Stimulated activated CD4-positive, alpha-beta T cell treated with anti-CD3 and anti-CD28 coated beads, Interleukin-1b, Interleukin-23, amount 100 ng/mL, for 1 hour (primary cell): Measurements from ENCODE around the gene MAP3K5.
"Not testable (repeated sequence)": the region's sequence is repeated elsewhere in the genome, so short reads cannot be mapped to it uniquely, and the experiment has no call there.

Experiments used
- DNase-seq, 2 donors: peaks; one replicate each; pipeline ENCODE4 v3.0.0-alpha.2; 2020; ENCODE audit warnings: low read depth in 2 of 2

The MAP3K5 gene

GRCh38 chr6:136725124-136725523 is 67.2 kb downstream of the MAP3K5 start:
- DNase-seq: no peak

- DNase-seq: peak; percentile 6 to 10
These were observed 68.5 kb downstream of the MAP3K5 start for GRCh38 chr6:136723780-136724179.

GRCh38 chr6:136721467-136721866 is 70.8 kb downstream of the MAP3K5 start:
- DNase-seq: no peak

GRCh38 chr6:136720045-136720770 is 72.1 kb downstream of the MAP3K5 start:
- DNase-seq: no peak

DNA sequence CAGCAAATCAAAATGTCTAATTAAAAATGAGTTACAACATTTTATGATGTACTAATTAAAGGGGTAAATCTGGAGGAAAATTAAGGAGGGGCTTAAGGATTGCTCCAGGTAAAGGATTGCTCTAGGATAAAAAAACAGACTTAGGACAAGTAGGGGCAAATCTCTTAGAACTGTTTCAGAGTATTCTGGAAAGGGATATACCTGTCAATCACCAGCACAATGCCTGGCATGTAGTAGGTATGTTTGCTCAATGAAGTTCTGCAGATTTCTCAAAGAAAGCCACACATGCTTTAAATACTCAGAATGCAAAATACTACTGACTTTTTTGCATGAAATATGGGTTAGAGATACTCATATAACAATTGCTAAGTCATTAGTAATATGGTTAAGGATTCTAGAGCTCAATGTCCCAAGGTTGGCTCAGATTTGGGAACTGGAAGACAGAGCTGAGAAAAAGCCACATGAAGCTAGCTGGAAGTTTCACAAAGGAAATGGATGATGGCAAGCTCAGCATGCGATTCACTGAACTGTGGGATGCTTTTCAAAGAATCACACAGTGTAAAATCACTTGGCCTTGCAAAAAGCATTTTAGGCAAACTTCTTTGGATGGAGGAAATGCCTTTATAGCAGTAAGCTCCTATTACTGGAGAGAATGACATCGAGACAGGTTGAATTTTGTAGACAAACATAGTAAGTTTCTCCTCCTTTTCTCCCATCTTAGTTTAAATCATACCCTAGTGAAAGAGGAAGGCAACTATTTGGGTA is 72.8 kb downstream of the MAP3K5 start:
- no peak for DNase-seq

DNA sequence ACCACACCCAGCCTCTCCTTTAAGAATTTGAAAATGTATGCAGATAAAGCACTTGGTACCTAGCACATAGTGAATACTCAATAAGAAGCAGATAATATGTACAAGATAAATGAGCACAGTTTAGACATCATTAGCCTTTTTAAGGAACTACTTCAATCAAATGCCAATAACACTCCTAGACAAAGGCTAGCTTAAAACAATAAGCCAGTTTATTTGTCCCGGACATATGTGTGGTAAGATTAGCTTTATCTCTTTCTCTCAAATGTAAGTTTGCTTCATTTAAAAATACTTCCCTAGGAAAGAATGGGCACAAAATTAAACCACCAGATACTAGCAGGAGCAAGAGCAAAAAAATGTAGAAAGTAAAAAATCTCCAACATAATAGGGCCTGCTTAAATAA is 73.8 kb downstream of the MAP3K5 start:
- DNase-seq: no peak

DNA sequence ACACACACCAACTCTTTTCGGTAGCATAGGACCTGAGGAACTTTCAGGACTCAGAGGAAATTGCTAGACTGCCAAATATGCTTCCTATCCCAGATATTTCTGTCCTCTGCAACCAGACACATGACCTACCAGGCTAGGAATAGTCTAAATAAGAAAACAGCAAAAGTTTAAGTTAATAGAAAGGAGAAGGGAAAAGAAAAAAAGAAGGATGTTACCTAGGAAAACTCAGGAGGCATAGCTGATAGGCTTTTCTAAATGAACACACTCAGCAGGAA is 74.6 kb downstream of the MAP3K5 start:
- DNase-seq: no peak

- no peak for DNase-seq
These were observed 75.2 kb downstream of the MAP3K5 start for GRCh38 chr6:136716917-136717715.

GRCh38 chr6:136712642-136713041 is 79.6 kb downstream of the MAP3K5 start:
- DNase-seq: not testable (repeated sequence)

GRCh38 chr6:136711644-136712043 is 80.6 kb downstream of the MAP3K5 start:
- no peak for DNase-seq

- no peak for DNase-seq
These were observed 81.3 kb downstream of the MAP3K5 start for GRCh38 chr6:136710877-136711552.

DNA sequence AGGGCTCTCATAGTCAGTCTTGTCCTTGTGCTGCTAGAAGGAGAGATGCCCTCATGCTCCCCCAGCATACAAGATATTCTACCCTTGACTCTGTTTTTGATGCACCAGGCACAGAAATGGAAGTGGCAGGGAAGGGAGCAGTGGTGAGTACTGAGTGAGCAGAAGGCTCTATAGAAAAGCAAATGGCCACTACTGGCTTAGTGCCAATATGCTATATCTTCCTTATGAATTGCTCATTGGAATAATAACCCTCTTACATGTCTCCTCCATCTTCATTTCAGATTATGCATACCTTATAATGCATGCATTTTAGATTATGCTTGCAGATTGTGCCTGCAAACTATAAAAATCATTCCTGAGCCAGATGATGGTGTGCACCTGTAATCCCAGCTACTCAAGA is 82.8 kb downstream of the MAP3K5 start:
- no peak for DNase-seq

DNA sequence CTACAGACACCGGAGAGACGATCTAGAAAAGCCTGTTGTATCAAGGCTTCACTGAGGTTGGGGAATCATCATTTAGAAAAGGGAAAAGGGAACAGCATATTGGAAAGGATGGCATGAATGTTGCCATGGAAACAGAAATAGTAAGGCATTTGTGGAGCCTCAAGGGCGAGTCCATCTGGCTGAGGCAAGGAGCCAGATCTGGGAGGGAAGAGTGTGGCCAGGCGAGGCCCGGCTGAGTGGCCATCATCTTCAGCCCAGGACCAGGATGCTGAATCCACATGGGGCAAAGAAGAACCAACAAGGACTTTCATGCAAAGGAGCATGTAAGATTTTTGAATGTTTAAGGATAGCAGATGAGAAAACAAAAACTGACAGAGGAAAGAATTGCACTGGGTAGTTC is 85.8 kb downstream of the MAP3K5 start:
- no peak for DNase-seq

DNA sequence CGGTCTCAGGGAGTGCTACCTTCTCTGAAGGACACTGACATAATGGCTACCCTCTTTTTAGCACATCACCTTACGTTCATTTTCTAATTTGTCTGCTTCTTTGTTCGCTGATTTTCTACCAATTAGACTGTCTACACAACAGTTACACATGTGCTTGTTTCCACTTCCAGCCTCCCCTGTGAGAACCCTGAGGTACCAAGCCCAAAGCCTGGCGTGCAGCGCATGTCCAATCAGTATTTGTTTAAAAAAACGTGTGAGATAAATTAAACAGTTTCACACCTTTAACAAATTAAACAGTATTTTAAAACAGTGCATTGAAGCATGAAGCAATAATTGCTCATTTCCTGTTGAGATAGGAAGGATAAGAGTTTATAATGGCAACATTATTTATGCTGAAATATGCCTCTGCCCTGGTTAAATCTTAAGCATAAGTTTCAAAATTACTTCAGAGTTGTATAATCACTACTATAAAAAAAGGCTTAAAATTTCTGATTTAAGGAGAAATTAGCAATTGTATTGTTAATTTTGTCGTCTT is 88.9 kb downstream of the MAP3K5 start:
- no peak for DNase-seq

GRCh38 chr6:136701045-136701444 is 91.2 kb downstream of the MAP3K5 start:
- no peak for DNase-seq

DNA sequence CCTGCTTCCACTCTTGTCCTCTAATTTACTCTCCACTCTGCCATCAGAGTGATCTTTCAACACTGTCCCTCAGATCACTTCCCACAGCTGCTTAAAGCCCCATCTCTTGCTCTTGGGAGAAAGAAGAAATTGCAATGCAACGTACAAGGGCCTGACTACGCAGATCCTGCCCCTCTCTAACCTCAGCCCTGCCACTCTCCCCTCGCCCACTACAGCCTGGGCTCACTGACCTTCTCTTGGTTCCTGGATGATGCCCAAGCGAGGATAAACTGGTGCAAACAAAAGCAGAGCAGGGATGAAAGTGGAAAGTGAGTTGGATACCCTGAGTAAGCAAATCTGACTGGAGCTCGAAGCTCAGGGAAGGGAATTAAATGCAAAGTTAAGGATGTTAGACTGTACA is 92.9 kb downstream of the MAP3K5 start:
- no peak for DNase-seq

- no peak for DNase-seq
These were observed 95.4 kb downstream of the MAP3K5 start for GRCh38 chr6:136696783-136697364.

GRCh38 chr6:136696238-136696637 is 96.0 kb downstream of the MAP3K5 start:
- DNase-seq: no peak

GRCh38 chr6:136695412-136695811 is 96.9 kb downstream of the MAP3K5 start:
- no peak for DNase-seq

GRCh38 chr6:136693090-136693489 is 99.2 kb downstream of the MAP3K5 start:
- DNase-seq: no peak

- not testable (repeated sequence) for DNase-seq
These were observed 104.4 kb downstream of the MAP3K5 start for GRCh38 chr6:136687894-136688293.
